Mononuclear cell (primary cell): Measurements from ENCODE around the gene EYS. TPM values are rescaled to one million over a fixed set of nuclear protein-coding genes. Genes with fewer than 3 reads are reported as not detected.

Experiments used
- H3K27me3 ChIP-seq: 2 replicates; pipeline ENCODE4 v1.6.0; 2011; ENCODE audit warnings: low read length, control low read depth; ENCODE audit not compliant: insufficient read depth
- H3K4me1 ChIP-seq: 2 replicates; pipeline ENCODE4 v1.5.1; 2011; ENCODE audit warnings: mild to moderate bottlenecking, low read length, control low read depth; ENCODE audit not compliant: insufficient read depth
- H3K4me3 ChIP-seq: 2 replicates; pipeline ENCODE4 v1.5.1; 2011; ENCODE audit warnings: mild to moderate bottlenecking, low read length, moderate library complexity
- H3K9me3 ChIP-seq: 2 replicates; pipeline ENCODE4 v1.5.1; 2011; ENCODE audit warnings: low read depth, mild to moderate bottlenecking, control low read depth, low read length
- total RNA-seq: library from RNA; depleted of rRNA; stranded (reverse); fragments of >200 nt; gene quantifications from one replicate; pipeline ENCODE4 v1.2.3, GENCODE V29; 2012

The EYS gene
- total RNA-seq, 1 donor: under 0.01 TPM

DNA sequence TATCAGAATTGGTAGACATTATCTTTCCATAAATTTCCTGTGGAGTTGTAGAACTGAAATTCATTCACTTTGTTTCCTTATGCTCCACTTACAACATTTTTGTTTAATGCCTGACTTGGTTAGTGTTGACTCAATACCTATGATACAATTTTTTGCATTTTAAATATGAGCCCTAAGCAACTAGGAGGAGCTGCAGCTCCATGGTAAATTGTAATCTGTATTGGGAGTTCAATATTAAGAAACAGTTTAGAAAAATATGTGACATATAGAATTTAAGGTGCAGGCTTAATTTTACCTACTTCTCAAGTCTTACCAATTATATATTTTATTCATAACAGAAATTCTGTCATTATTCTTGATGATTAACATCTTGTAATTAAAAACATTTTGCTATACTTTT lies 868.3 kb downstream of the EYS start:
- Histone ChIP-seq H3K9me3 (no peaks in the 10 kb centered on the region), H3K4me3 (no peak overlapping the region), H3K4me1 (no peaks in the 10 kb centered on the region), H3K27me3 (no peaks in the 10 kb centered on the region)

DNA sequence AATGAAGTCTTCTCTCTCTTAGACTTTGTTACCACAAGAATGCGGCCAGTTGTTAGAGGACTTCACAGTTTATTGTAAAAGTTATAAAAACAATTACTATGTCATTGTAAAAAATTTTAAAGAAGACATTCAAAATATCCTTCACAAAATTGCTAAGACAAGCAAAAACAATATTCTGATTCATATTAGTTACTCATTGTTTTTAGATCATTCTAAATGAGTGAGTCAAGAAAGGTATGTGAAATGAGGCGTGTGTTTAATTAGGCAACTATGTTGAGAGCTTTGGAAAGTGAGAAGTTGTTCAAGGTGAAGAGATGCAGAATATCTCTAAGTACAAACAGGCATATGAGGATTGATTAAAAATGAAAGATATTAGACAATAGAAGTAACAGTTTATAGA lies 875.3 kb downstream of the EYS start:
- no peaks in the 10 kb centered on the region for H3K9me3 ChIP-seq
- no peak overlapping the region for H3K4me3 ChIP-seq
- H3K4me1 ChIP-seq: no peaks in the 10 kb centered on the region
- H3K27me3 ChIP-seq: no peaks in the 10 kb centered on the region

DNA sequence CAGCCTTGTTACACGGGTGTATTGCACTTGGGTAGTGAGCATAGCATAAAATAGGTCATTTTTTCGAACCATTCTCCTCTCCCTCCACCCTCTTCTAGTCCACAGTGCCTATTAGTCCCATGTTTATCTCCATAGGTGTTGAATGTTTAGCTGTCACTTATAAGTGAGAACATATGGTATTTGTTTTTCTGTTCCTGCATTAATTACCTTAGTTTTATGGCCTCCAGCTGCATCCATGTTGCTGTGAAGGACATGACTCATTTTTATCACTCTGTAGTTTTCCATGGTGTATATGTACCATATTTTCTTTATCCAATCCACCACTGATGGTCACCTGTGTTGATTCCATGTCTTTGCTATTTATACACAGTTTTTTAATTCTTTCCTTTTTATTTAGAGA lies 889.5 kb downstream of the EYS start:
- Histone ChIP-seq H3K4me1 (no peaks in the 10 kb centered on the region), H3K4me3 (no peak overlapping the region), H3K9me3 (no peaks in the 10 kb centered on the region), H3K27me3 (no peaks in the 10 kb centered on the region)

DNA sequence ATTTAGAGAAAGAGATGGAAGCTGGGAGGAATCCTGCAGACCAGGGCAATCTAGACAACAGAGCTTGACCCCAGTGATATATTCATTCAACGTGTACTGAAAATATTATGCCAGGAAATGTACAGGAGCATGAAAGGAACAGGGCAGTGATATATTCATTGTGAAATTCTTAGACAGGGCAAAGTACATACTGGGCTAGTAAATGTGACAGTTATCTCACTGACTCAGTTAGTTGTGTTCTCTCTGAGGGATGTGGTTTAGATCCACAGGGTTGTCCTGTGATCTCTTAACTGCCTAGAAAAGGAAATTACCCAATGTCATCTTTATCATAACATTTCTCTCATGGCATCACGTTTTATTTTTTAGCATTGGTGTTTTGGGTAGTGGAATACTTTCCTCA lies 891.3 kb downstream of the EYS start:
- no peaks in the 10 kb centered on the region for H3K4me1 ChIP-seq
- H3K27me3 ChIP-seq: no peaks in the 10 kb centered on the region
- H3K9me3 ChIP-seq: no peaks in the 10 kb centered on the region
- no peak overlapping the region for H3K4me3 ChIP-seq

DNA sequence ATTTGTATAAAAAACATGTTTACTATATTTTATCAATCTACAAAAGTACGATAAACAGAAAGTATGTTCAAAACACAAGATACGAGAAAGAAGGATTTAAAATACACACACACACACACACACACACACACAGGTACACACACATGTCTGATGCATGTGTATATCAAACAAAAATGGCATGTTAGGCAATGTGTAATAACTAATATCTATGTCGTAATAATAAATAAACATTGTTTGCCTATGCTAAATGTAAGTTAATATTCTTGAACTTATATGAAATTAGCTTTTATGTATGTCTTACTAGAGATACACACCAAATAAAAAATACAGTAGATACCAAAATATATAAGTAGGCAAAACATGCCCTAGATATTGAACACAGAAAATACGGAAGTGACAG lies 894.9 kb downstream of the EYS start:
- Histone ChIP-seq H3K4me3 (no peak overlapping the region), H3K27me3 (no peaks in the 10 kb centered on the region), H3K9me3 (no peaks in the 10 kb centered on the region), H3K4me1 (no peaks in the 10 kb centered on the region)

DNA sequence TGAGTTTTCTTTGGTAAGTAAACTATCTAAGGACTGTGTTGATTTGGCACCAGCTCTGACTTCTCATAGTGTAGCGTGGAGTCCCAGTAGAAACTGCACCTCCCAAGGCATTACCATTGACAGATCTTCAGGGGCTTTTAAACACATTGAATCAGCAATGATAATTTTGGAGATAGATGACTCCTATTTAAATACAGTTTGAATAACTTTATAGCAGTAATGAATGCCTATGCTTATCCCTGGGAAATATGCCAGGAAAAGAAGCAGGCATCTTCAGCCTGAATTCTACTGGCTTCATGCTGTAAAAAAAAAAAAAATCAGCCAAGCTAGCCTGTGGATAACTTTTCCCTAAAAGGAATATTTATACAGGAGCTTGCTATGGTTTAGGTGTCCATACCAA lies 895.9 kb downstream of the EYS start:
- Histone ChIP-seq H3K9me3 (no peaks in the 10 kb centered on the region), H3K4me3 (no peak overlapping the region), H3K4me1 (no peaks in the 10 kb centered on the region), H3K27me3 (no peaks in the 10 kb centered on the region)

DNA sequence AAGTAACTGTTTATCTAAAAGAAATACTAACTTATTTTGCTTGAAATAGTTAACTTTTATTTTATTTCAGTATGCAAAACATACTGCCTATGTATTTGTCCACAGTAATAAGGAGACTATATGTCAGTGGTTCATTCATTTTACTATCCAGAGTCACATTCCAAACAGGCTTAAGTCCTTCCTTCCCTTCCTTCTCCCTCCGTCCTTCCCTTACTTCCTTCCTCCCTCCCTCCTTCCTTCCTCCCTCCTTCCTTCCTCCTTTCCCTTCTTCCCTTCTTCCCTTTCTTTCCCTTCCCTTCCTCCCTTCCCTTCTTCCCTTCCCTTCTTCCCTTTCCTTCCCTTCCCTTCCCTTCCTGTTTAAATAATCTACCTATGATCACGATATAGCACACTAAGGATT lies 899.2 kb downstream of the EYS start:
- Histone ChIP-seq H3K4me1 (no peaks in the 10 kb centered on the region), H3K4me3 (no peak overlapping the region), H3K9me3 (no peaks in the 10 kb centered on the region), H3K27me3 (no peaks in the 10 kb centered on the region)

DNA sequence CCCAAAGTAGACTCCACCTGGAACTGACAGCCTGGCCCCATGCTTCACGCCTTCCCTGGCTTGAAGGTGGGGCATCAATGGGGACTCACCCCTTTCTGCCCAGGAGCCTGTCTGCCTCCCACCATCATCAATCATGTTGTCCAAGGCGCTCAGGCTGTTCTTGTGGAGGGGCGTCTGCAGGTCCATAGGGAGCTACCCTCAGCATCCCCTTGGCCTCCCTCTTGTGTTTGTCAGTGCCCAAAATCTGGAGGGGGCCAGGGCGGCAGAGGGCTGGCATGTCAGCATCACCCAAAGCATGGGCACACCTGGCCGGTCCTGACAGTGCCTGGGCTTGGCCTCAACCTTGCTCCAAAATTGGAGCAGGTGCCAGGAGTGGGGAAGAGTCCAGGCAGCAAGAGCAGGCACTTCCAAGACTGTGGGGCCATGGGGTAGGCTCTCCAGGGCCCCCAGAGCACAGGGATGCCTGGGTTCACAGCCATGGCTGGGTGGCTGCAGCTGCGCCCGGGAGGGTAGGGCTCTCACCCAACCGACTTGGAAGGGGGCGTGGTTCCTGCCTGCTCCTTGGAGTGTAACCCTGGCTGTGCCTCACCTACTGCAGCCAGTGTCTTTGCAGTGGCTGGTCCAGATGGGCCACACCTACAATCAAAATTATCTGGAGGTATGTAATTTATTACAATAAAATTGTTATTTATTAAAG lies 903.4 kb downstream of the EYS start:
- Histone ChIP-seq H3K9me3 (no peaks in the 10 kb centered on the region), H3K4me3 (no peak overlapping the region), H3K4me1 (no peaks in the 10 kb centered on the region), H3K27me3 (no peaks in the 10 kb centered on the region)

DNA sequence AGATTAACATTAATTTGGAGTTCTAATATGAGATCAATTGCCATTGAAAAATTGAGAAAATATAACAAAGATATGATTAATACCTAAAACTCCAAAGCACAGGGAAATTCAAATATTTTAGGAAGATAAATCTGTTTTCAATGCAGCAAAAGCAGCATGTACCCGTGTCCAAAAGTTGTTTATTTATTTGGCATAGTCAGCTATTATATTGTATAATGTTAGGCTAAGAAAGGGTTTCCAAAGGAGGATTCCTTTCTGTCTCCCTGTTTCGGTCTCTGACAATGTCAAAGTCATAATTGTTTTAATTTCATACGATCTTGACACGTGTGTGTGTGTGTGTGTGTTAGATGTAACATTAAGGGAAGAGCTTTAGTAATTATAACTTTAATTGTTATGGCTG lies 914.5 kb downstream of the EYS start:
- Histone ChIP-seq H3K4me3 (no peak overlapping the region), H3K27me3 (no peaks in the 10 kb centered on the region), H3K9me3 (no peaks in the 10 kb centered on the region), H3K4me1 (no peaks in the 10 kb centered on the region)

DNA sequence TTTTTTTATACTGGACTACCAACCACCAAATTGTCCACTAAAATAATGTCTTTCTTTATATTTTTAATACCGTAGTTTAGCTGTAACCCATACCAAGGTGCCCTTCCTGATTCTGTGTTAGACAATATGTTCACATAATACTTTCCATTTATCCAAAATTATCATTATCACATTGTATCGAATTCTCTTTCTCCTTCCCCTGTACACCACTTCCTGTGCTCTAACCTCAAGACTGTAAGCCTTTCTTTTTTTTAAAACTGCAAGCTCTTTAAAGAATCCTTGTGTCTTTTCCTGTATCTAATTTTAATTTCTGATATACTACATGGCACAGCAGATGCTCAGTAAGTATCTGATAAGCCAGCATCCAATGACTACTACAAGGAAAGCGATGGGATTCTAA lies 917.5 kb downstream of the EYS start:
- no peaks in the 10 kb centered on the region for H3K9me3 ChIP-seq
- H3K27me3 ChIP-seq: no peaks in the 10 kb centered on the region

DNA sequence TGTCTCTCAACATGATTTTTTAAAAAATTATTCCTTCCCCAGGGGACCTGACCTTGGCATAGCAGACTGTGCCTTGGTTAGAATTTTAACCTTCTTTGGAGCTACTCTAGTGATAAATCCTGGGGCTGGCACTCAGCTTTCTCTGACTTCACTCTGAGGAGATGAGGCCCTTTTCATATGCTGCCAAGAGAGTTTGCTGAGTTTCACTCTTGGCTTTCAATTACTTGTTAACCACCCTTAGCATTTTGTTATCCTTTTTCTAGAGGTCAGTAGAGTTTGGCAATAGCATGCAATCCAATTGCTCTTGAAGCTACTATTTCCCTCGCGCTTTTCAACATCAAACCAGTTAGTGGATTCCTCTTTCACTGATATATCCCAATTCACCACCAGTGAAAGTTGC lies 920.3 kb downstream of the EYS start:
- no peaks in the 10 kb centered on the region for H3K27me3 ChIP-seq
- H3K4me1 ChIP-seq: no peaks in the 10 kb centered on the region
- H3K9me3 ChIP-seq: no peaks in the 10 kb centered on the region
- no peak overlapping the region for H3K4me3 ChIP-seq

More for the DNA sequence above, 917.5 kb downstream of the EYS start:
- Histone ChIP-seq H3K4me3 (no peak overlapping the region), H3K4me1 (no peaks in the 10 kb centered on the region)

DNA sequence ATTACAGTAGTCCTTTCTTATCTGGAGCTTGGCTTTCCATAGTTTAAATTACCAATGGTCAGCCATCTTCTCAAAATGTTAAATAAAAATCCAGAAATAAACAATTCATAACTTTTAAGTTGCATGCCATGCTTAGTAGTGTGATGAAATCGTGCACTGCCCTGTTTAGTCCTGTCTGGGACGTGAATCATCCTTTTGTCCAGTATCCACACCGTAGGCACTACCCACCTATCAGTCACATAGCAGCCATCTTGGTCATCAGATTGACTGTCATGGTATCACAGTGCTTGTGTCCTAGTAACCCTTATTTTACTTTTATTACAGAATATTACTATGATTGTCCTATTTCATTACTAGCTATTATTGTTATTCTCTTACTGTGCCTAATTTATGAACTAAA lies 924.1 kb downstream of the EYS start:
- Histone ChIP-seq H3K9me3 (no peaks in the 10 kb centered on the region), H3K4me3 (no peak overlapping the region), H3K4me1 (no peaks in the 10 kb centered on the region), H3K27me3 (no peaks in the 10 kb centered on the region)

DNA sequence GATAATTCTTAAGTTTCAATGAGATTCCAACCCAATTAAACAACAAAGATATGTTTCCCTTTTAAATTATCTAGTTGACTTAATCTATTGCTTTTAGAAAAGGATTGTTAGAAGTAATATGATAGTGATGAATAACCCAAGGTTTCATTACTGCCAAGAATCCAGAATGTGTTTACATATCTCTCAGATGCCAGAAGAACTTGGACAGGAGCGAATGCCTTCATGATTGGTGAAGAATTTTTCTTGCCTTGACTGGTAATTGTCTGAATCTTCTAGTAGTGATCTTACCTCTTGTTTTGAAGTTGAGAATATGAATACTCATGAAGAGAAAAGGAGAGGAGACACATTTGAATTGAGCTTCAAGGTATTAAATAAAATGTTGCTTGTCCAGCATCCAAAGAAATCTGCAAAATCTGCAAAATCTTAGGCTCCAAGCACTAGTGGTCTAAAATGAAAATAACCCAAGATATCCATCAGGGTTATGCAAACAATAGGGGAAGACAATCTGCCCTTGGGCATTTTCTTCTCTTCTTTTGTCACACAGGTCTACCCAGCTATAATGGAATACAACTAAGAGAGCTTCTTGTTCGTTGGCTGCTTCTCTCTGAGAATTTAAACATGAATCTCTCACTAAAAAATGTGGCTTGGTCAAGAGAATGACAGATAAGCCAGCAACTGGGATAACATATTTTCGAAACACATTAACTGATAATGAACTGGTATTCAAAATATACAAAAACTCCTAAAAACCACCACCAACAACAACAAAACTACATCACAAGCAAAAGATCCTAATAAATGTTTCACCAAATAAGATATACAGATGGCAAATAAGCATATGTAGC lies 928.9 kb downstream of the EYS start:
- Histone ChIP-seq H3K9me3 (peaks cover 5% of the 10 kb centered on the region), H3K4me3 (no peak overlapping the region), H3K4me1 (no peaks in the 10 kb centered on the region), H3K27me3 (no peaks in the 10 kb centered on the region)

DNA sequence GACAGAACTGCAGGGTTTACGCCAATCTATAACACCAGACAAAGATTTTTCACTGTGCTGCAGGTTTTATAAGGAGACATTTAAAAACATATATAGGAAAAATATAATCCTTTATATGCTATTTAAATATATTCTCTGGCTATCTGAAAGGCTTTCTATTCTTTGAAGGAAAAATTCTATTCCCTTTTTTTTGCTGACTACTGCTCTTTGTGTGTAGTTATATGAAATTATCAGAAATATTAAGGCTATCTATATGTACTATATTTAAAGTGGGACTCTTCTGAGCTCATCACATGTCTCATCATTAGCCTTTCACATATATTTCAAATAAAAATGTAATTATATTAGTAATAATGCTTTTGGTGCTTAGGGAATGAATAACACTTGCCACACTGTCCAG lies 930.7 kb downstream of the EYS start:
- H3K4me1 ChIP-seq: no peaks in the 10 kb centered on the region
- no peak overlapping the region for H3K4me3 ChIP-seq
- H3K9me3 ChIP-seq: peaks cover 5% of the 10 kb centered on the region
- H3K27me3 ChIP-seq: no peaks in the 10 kb centered on the region

DNA sequence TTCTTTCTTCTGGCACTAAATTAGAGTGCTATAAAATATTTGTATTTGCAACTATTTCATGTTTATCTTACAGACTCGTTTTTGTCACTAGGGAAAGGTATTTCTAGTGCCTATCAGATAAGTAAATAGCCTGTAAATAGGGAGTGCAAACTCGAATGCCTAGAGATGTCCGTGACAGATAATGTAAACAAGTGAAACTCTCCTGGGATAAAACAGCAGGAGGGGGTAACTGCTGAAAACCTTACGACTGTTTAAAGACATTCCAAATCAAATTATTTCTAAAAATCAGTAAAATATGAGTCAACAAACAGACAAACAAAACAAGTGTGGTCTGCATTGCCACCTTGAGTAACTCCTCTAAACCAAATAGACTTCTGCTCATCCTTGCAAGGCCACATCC lies 932.1 kb downstream of the EYS start:
- Histone ChIP-seq H3K4me1 (no peaks in the 10 kb centered on the region), H3K4me3 (no peak overlapping the region), H3K9me3 (peaks cover 5% of the 10 kb centered on the region), H3K27me3 (no peaks in the 10 kb centered on the region)

DNA sequence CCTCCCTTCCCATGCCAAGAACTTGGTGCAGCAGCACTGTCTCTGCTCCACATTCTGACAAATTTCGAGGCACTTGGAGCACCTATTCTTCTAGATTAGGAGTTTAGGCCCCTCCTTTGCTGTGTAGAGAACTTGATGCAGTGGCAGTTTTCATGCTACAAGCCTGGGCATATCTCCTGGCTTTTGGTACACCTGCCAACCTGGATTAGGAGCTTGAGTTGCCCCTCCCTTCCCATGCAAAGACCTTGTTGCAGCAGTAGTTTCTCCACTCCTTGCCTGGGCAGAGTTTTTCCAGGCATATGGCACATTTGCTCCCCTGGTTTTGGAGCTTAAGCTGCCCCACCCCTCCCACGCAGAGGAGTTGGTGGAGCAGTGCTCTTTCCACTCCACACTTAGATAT lies 956.1 kb downstream of the EYS start:
- no peak overlapping the region for H3K4me3 ChIP-seq
- H3K4me1 ChIP-seq: no peaks in the 10 kb centered on the region
- H3K27me3 ChIP-seq: no peaks in the 10 kb centered on the region
- peaks cover 7% of the 10 kb centered on the region for H3K9me3 ChIP-seq
